Activated CD4-positive, alpha-beta T cell treated with anti-CD3 and anti-CD28 coated beads for 1 hour (primary cell): ENCODE results near the gene HILPDA.
A peak's percentile ranks its signal among the peaks of the same experiment; 100 is the strongest.
"Not testable (repeated sequence)": the region's sequence is repeated elsewhere in the genome, so short reads cannot be mapped to it uniquely, and the experiment has no call there.

ENCODE experiments used
- DNase-seq: peaks from one replicate; pipeline ENCODE4 v3.0.0-alpha.2; 2020

HILPDA gene

GRCh38 chr7:128466871-128467270 is 11.2 kb downstream of the HILPDA start:
- DNase-seq: not testable (repeated sequence)

- peak; percentile 81 for DNase-seq
Measured at GRCh38 chr7:128476402-128477335, 21.0 kb downstream of the HILPDA start, which contains the start of gene METTL2B. METTL2B (plus strand) TSS chr7:128476748; CDS start chr7:128476766, 18 bp downstream.

GRCh38 chr7:128477336-128477690 is 21.6 kb downstream of the HILPDA start:
- not testable (repeated sequence) for DNase-seq

GRCh38 chr7:128479082-128479481 is 23.4 kb downstream of the HILPDA start:
- DNase-seq: not testable (repeated sequence)

GRCh38 chr7:128488134-128488533 is 32.5 kb downstream of the HILPDA start:
- not testable (repeated sequence) for DNase-seq

GRCh38 chr7:128497405-128497804 is 41.7 kb downstream of the HILPDA start:
- DNase-seq: no peak

- not testable (repeated sequence) for DNase-seq
Measured at GRCh38 chr7:128505416-128505815, 49.7 kb downstream of the HILPDA start.

- DNase-seq: not testable (repeated sequence)
Measured at GRCh38 chr7:128506819-128507218, 51.1 kb downstream of the HILPDA start.

GRCh38 chr7:128507321-128507993 is 51.8 kb downstream of the HILPDA start:
- DNase-seq: not testable (repeated sequence)
